Liver (tissue), 9 donors: ENCODE results near the gene KLC3. TPM values are rescaled to one million over a fixed set of nuclear protein-coding genes. Genes with fewer than 3 reads are reported as not detected.

Experiments used
- DNase-seq: peaks from one replicate; pipeline ENCODE4 v3.0.0-alpha.2; 2017; ENCODE audit warnings: low spot score
- H3K27ac ChIP-seq, 2 donors: one replicate each; pipeline ENCODE4 v1.7.0; 2013; ENCODE audit warnings: inconsistent platforms in 2 of 2, low read length in 2 of 2, control low read depth in 1 of 2, low read depth in 1 of 2, mild to moderate bottlenecking in 1 of 2
- H3K27me3 ChIP-seq, 4 donors: one replicate each; pipeline versions ENCODE4 v1.6.1 to v1.7.0; 2013; ENCODE audit warnings: low read length in 3 of 4, inconsistent platforms in 1 of 4, mild to moderate bottlenecking in 1 of 4, moderate library complexity in 1 of 4; ENCODE audit not compliant: control insufficient read depth in 4 of 4, insufficient read depth in 4 of 4
- H3K36me3 ChIP-seq, 4 donors: one replicate each; pipeline versions ENCODE4 v1.6.1 to v1.7.0; 2013; ENCODE audit warnings: low read length in 3 of 4, mild to moderate bottlenecking in 3 of 4, low read depth in 1 of 4, moderate library complexity in 1 of 4; ENCODE audit not compliant: control insufficient read depth in 4 of 4, insufficient read depth in 3 of 4
- H3K4me1 ChIP-seq, 4 donors: one replicate each; pipeline versions ENCODE4 v1.6.1 to v1.7.0; 2013; ENCODE audit warnings: low read length in 3 of 4, mild to moderate bottlenecking in 3 of 4, moderate library complexity in 1 of 4; ENCODE audit not compliant: control insufficient read depth in 4 of 4, insufficient read depth in 4 of 4
- H3K4me3 ChIP-seq, 3 donors: one replicate each; pipeline versions ENCODE4 v1.6.1 to v1.7.0; 2013; ENCODE audit warnings: low read length in 3 of 3, control low read depth in 1 of 3, low read depth in 1 of 3, mild to moderate bottlenecking in 1 of 3
- H3K9ac ChIP-seq, 2 donors: one replicate each; pipeline ENCODE4 v1.7.0; 2013; ENCODE audit warnings: low read length in 2 of 2, mild to moderate bottlenecking in 2 of 2, moderate library complexity in 2 of 2, control low read depth in 1 of 2, low read depth in 1 of 2
- H3K9me3 ChIP-seq, 4 donors: one replicate each; pipeline versions ENCODE4 v1.6.1 to v1.7.0; 2013; ENCODE audit warnings: low read length in 3 of 4; ENCODE audit not compliant: control insufficient read depth in 4 of 4
- FOXA2 ChIP-seq: IDR thresholded peaks from 2 replicates; pipeline ENCODE4 v1.6.1; 2016; ENCODE audit warnings: antibody characterized with exemption
- GABPA ChIP-seq, 2 donors: IDR thresholded peaks in 1 of 2; conservative IDR thresholded peaks in 1 of 2; 2 replicates each; pipeline ENCODE4 v1.6.1; 2016; ENCODE audit warnings: antibody characterized with exemption in 2 of 2, mild to moderate bottlenecking in 1 of 2, moderate library complexity in 1 of 2
- HNF4A ChIP-seq, 2 donors: conservative IDR thresholded peaks; 2 replicates each; pipeline ENCODE4 v1.6.1; 2016; ENCODE audit warnings: antibody characterized with exemption in 2 of 2, mild to moderate bottlenecking in 2 of 2
- HNF4G ChIP-seq: IDR thresholded peaks from 2 replicates; pipeline ENCODE4 v1.6.1; 2016; ENCODE audit warnings: antibody characterized with exemption
- JUND ChIP-seq, 2 donors: IDR thresholded peaks; 2 replicates each; pipeline ENCODE4 v1.6.1; 2016; ENCODE audit warnings: antibody characterized with exemption in 2 of 2
- NR2F2 ChIP-seq: IDR thresholded peaks from 2 replicates; pipeline ENCODE4 v1.6.1; 2016; ENCODE audit warnings: antibody characterized with exemption
- RXRA ChIP-seq, 2 donors: IDR thresholded peaks; 2 replicates each; pipeline ENCODE4 v1.6.1; 2017 to 2018; ENCODE audit warnings: antibody characterized with exemption in 2 of 2, mild to moderate bottlenecking in 1 of 2
- TAF1 ChIP-seq: conservative IDR thresholded peaks from 2 replicates; pipeline ENCODE4 v1.6.1; 2016; ENCODE audit warnings: antibody characterized with exemption, mild to moderate bottlenecking
- YY1 ChIP-seq: IDR thresholded peaks from 2 replicates; pipeline ENCODE4 v1.6.1; 2016; ENCODE audit warnings: antibody characterized with exemption, mild to moderate bottlenecking
- WGBS: extraction: QIAGEN DNeasy Blood & Tissue Kit; methylation state at CpG from one replicate; pipeline ENCODE4 v1.1.7; 2013; 5-methylcytosine and 5-hydroxymethylcytosine counted together
- polyA plus RNA-seq, 2 donors: library from polyadenylated mRNA; stranded (reverse) in 1 of 2; unstranded in 1 of 2; fragments of 200-250 nt in 1 of 2; fragments of >200 nt in 1 of 2; fragmentation: Nextera tagmentation in 1 of 2; extraction: Ambion mirVana in 1 of 2; gene quantifications; one replicate each; pipeline versions ENCODE4 v1.2.1 to v1.2.3, GENCODE V29; 2013 to 2015
- total RNA-seq, 2 donors: library from RNA; depleted of rRNA; stranded (reverse); fragments of >200 nt; gene quantifications; one replicate each; pipeline ENCODE4 v1.2.3, GENCODE V29; 2014
- TF ChIP-seq, protein P1 (sequence below): IDR thresholded peaks from 2 replicates; pipeline ENCODE4 v1.6.1; 2016; ENCODE audit warnings: antibody characterized with exemption
- TF ChIP-seq, protein P2 (sequence below): fragments of 150-350 bp; IDR thresholded peaks from 2 replicates; pipeline ENCODE4 v1.5.1; 2017; ENCODE audit warnings: improper control_type of control experiment, low read depth, low read length; ENCODE audit not compliant: missing input control
- TF ChIP-seq, protein P3 (sequence below): IDR thresholded peaks from 2 replicates; pipeline ENCODE4 v1.6.1; 2016; ENCODE audit warnings: antibody characterized with exemption
- TF ChIP-seq, protein P4 (sequence below): IDR thresholded peaks from 2 replicates; pipeline ENCODE4 v1.6.1; 2016; ENCODE audit warnings: antibody characterized with exemption
- donor health status: healthy.
- donor health status: healthy.
- donor health status: healthy.
- donor health status: healthy.
- donor health status: healthy.

The KLC3 gene
- total and polyA plus RNA-seq, 4 donors, result 0.08 to 1.3 (median 0.08) TPM; not detected in 1

DNA sequence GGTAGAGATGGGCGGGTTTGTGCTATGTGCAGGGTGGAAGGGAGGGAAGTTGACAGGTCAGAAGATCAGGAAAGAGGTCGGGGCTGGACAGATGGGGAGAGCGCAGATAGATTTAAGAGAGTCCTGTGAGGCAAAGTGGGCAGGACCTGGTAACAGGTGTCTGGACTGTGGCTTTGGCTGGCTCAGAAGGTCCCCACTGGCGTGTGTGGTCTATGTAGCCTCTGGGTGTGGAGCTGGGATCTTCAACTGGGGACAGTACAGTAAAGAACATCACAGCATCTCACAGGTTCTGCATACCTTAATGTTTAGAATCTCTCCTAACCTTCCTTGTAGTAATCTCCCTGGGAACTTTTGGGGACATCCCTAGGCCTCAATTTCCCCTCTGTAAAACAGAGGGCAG lies 35.5 kb upstream of the KLC3 start:
- Histone ChIP-seq H3K27me3 (no peaks in the 10 kb centered on the region), H3K9me3 (no peaks in the 10 kb centered on the region), H3K9ac (no peak overlapping the region), H3K36me3 (peaks cover 0 to 9% (median 3%) of the 10 kb centered on the region in 4 donors), H3K4me1 (peaks cover 1 to 11% (median 5%) of the 10 kb centered on the region in 4 donors), H3K27ac (no peak overlapping the region), H3K4me3 (no peak overlapping the region)
- TF ChIP-seq NR2F2 (no peak), GABPA (IDR thresholded peaks at IDR 0.05 in 1 of 2, conservative IDR thresholded peaks at IDR 0.05 in 1 of 2) (no peak), HNF4A (conservative IDR thresholded peaks at IDR 0.05) (no peak), RXRA (IDR thresholded peaks at IDR 0.05) (no peak), YY1 (no peak), TAF1 (no peak), HNF4G (no peak), FOXA2 (no peak)
- TF ChIP-seq, protein P1, sequence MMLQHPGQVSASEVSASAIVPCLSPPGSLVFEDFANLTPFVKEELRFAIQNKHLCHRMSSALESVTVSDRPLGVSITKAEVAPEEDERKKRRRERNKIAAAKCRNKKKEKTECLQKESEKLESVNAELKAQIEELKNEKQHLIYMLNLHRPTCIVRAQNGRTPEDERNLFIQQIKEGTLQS, result no peak
- TF ChIP-seq, protein P2, sequence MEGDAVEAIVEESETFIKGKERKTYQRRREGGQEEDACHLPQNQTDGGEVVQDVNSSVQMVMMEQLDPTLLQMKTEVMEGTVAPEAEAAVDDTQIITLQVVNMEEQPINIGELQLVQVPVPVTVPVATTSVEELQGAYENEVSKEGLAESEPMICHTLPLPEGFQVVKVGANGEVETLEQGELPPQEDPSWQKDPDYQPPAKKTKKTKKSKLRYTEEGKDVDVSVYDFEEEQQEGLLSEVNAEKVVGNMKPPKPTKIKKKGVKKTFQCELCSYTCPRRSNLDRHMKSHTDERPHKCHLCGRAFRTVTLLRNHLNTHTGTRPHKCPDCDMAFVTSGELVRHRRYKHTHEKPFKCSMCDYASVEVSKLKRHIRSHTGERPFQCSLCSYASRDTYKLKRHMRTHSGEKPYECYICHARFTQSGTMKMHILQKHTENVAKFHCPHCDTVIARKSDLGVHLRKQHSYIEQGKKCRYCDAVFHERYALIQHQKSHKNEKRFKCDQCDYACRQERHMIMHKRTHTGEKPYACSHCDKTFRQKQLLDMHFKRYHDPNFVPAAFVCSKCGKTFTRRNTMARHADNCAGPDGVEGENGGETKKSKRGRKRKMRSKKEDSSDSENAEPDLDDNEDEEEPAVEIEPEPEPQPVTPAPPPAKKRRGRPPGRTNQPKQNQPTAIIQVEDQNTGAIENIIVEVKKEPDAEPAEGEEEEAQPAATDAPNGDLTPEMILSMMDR, result no peak
- 58% methylated on average over 4 of the region's 4 CpGs for WGBS
- DNase-seq, result no peak

GRCh38 chr19:45305421-45305820 lies 35.1 kb upstream of the KLC3 start:
- Histone ChIP-seq H3K36me3 (peaks cover 0 to 9% (median 3%) of the 10 kb centered on the region in 4 donors), H3K9me3 (no peaks in the 10 kb centered on the region), H3K27me3 (no peaks in the 10 kb centered on the region), H3K4me1 (peaks cover 0 to 8% (median 2%) of the 10 kb centered on the region in 4 donors), H3K27ac (no peak overlapping the region), H3K9ac (no peak overlapping the region), H3K4me3 (no peak overlapping the region)
- TF ChIP-seq, protein P3, sequence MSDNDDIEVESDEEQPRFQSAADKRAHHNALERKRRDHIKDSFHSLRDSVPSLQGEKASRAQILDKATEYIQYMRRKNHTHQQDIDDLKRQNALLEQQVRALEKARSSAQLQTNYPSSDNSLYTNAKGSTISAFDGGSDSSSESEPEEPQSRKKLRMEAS, result no peak
- TF ChIP-seq JUND (IDR thresholded peaks at IDR 0.05), result no peak
- TF ChIP-seq RXRA (IDR thresholded peaks at IDR 0.05), result no peak
- TF ChIP-seq, protein P4, sequence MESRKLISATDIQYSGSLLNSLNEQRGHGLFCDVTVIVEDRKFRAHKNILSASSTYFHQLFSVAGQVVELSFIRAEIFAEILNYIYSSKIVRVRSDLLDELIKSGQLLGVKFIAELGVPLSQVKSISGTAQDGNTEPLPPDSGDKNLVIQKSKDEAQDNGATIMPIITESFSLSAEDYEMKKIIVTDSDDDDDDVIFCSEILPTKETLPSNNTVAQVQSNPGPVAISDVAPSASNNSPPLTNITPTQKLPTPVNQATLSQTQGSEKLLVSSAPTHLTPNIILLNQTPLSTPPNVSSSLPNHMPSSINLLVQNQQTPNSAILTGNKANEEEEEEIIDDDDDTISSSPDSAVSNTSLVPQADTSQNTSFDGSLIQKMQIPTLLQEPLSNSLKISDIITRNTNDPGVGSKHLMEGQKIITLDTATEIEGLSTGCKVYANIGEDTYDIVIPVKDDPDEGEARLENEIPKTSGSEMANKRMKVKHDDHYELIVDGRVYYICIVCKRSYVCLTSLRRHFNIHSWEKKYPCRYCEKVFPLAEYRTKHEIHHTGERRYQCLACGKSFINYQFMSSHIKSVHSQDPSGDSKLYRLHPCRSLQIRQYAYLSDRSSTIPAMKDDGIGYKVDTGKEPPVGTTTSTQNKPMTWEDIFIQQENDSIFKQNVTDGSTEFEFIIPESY, result no peak
- no peak for TF ChIP-seq FOXA2
- DNase-seq, result no peak
- WGBS, result 20% methylated on average over 5 of the region's 5 CpGs

- Histone ChIP-seq H3K27ac (peak overlapping the region in 1 of 2 donors; percentile 33), H3K9ac (no peak overlapping the region), H3K9me3 (no peaks in the 10 kb centered on the region), H3K4me1 (peaks cover 0 to 5% (median under 1%) of the 10 kb centered on the region in 4 donors), H3K4me3 (no peak overlapping the region), H3K36me3 (peaks cover 0 to 9% (median 3%) of the 10 kb centered on the region in 4 donors), H3K27me3 (no peaks in the 10 kb centered on the region)
- WGBS, result 56% methylated on average over 9 of the region's 9 CpGs
- TF ChIP-seq, protein P1, result no peak
- TF ChIP-seq RXRA (IDR thresholded peaks at IDR 0.05), result peak; percentile 27 to 80
- DNase-seq, result no peak
These were observed 34.5 kb upstream of the KLC3 start for GRCh38 chr19:45306040-45306439.
